ACC112 (cell line): Measurements from ENCODE around the gene KMT2C.
"Not testable (repeated sequence)": the region's sequence is repeated elsewhere in the genome, so short reads cannot be mapped to it uniquely, and the experiment has no call there.

Experiments used
- H2AFZ ChIP-seq: fragments of 200-600 bp; sonication (generic); one replicate; pipeline ENCODE4 v1.6.0; 2017; ENCODE audit warnings: antibody characterized with exemption, low read length; ENCODE audit not compliant: unreplicated experiment
- H3K27ac ChIP-seq: fragments of 200-600 bp; sonication (generic); 2 replicates; pipeline ENCODE4 v1.5.1; 2014; ENCODE audit warnings: low read depth, mild to moderate bottlenecking, antibody characterized with exemption, low read length, moderate library complexity
- H3K27me3 ChIP-seq: fragments of 200-600 bp; sonication (generic); 2 replicates; pipeline ENCODE4 v1.6.1; 2014; ENCODE audit warnings: mild to moderate bottlenecking, antibody characterized with exemption, low read length, moderate library complexity, mixed read lengths; ENCODE audit not compliant: insufficient read depth
- H3K36me3 ChIP-seq: fragments of 200-600 bp; sonication (generic); 2 replicates; pipeline ENCODE4 v1.6.1; 2016; ENCODE audit warnings: mild to moderate bottlenecking, antibody characterized with exemption, low read length, moderate library complexity, mixed read lengths; ENCODE audit not compliant: insufficient read depth
- H3K4me1 ChIP-seq: fragments of 200-600 bp; sonication (generic); one replicate; pipeline ENCODE4 v1.6.1; 2016; ENCODE audit warnings: low read length, mixed read lengths; ENCODE audit not compliant: insufficient read depth, unreplicated experiment, control insufficient read depth
- H3K4me3 ChIP-seq: fragments of 200-600 bp; sonication (generic); 2 replicates; pipeline ENCODE4 v1.5.1; 2014; ENCODE audit warnings: mild to moderate bottlenecking, low read depth, low read length
- H3K79me2 ChIP-seq: fragments of 200-600 bp; sonication (generic); one replicate; pipeline ENCODE4 v1.6.0; 2016; ENCODE audit warnings: low read length; ENCODE audit not compliant: control insufficient read depth, unreplicated experiment, insufficient read depth

The KMT2C gene

GRCh38 chr7:152402384-152403250 lies 33.2 kb downstream of the KMT2C start:
- Histone ChIP-seq H3K79me2 (peaks cover 35% of the 10 kb centered on the region), H3K36me3 (no peaks in the 10 kb centered on the region; the same call in 1 of the 2 replicates), H3K4me1 (no peaks in the 10 kb centered on the region), H2AFZ (no peak overlapping the region), H3K27me3 (no peaks in the 10 kb centered on the region), H3K4me3 (no peak overlapping the region), H3K27ac (no peak overlapping the region)

GRCh38 chr7:152399344-152399743 lies 36.5 kb downstream of the KMT2C start:
- Histone ChIP-seq H3K36me3 (no peaks in the 10 kb centered on the region; the same call in 1 of the 2 replicates), H3K27ac (no peak overlapping the region), H3K79me2 (peaks cover 55% of the 10 kb centered on the region), H2AFZ (no peak overlapping the region), H3K27me3 (no peaks in the 10 kb centered on the region), H3K4me3 (no peak overlapping the region), H3K4me1 (peaks cover 6% of the 10 kb centered on the region)

GRCh38 chr7:152395112-152395511 lies 40.7 kb downstream of the KMT2C start:
- no peaks in the 10 kb centered on the region; the same call in 1 of the 2 replicates for H3K36me3 ChIP-seq
- peaks cover 6% of the 10 kb centered on the region for H3K4me1 ChIP-seq
- H3K4me3 ChIP-seq, result no peak overlapping the region
- no peaks in the 10 kb centered on the region for H3K27me3 ChIP-seq
- H3K27ac ChIP-seq, result no peak overlapping the region
- H3K79me2 ChIP-seq, result peaks cover 74% of the 10 kb centered on the region
- H2AFZ ChIP-seq, result no peak overlapping the region

- not testable (repeated sequence) for H3K4me3 ChIP-seq, H3K27ac ChIP-seq, H3K4me1 ChIP-seq, H2AFZ ChIP-seq, H3K36me3 ChIP-seq, H3K27me3 ChIP-seq
- peaks cover 72% of the 10 kb centered on the region for H3K79me2 ChIP-seq
Measured at GRCh38 chr7:152394214-152394613, 41.6 kb downstream of the KMT2C start.

- no peaks in the 10 kb centered on the region for H3K36me3 ChIP-seq
- peaks cover 6% of the 10 kb centered on the region for H3K4me1 ChIP-seq
- no peak overlapping the region for H3K4me3 ChIP-seq
- peaks cover 63% of the 10 kb centered on the region for H3K79me2 ChIP-seq
- H2AFZ ChIP-seq, result no peak overlapping the region
- H3K27ac ChIP-seq, result no peak overlapping the region
- H3K27me3 ChIP-seq, result no peaks in the 10 kb centered on the region
Measured at GRCh38 chr7:152392254-152392653, 43.5 kb downstream of the KMT2C start.

GRCh38 chr7:152386136-152386764 lies 49.6 kb downstream of the KMT2C start:
- not testable (repeated sequence) for H3K36me3 ChIP-seq, H3K27me3 ChIP-seq, H3K27ac ChIP-seq, H3K4me3 ChIP-seq
- H3K4me1 ChIP-seq, result peaks cover 26% of the 10 kb centered on the region
- H3K79me2 ChIP-seq, result peaks cover 55% of the 10 kb centered on the region
- peak overlapping the region; percentile 30 for H2AFZ ChIP-seq

GRCh38 chr7:152384235-152385200 lies 51.3 kb downstream of the KMT2C start:
- Histone ChIP-seq H3K79me2 (peaks cover 53% of the 10 kb centered on the region), H3K4me1 (peaks cover 29% of the 10 kb centered on the region)
- not testable (repeated sequence) for H3K4me3 ChIP-seq, H3K27ac ChIP-seq, H2AFZ ChIP-seq, H3K27me3 ChIP-seq, H3K36me3 ChIP-seq

GRCh38 chr7:152383341-152384234 lies 52.2 kb downstream of the KMT2C start:
- Histone ChIP-seq H3K36me3 (no peaks in the 10 kb centered on the region), H3K79me2 (peaks cover 50% of the 10 kb centered on the region)

GRCh38 chr7:152382244-152382643 lies 53.6 kb downstream of the KMT2C start:
- Histone ChIP-seq H3K4me3 (no peak overlapping the region), H2AFZ (no peak overlapping the region), H3K4me1 (peaks cover 29% of the 10 kb centered on the region), H3K79me2 (peaks cover 52% of the 10 kb centered on the region), H3K27ac (no peak overlapping the region), H3K36me3 (no peaks in the 10 kb centered on the region), H3K27me3 (no peaks in the 10 kb centered on the region)

More at GRCh38 chr7:152383341-152384234, 52.2 kb downstream of the KMT2C start:
- Histone ChIP-seq H3K4me1 (peaks cover 29% of the 10 kb centered on the region), H3K27me3 (no peaks in the 10 kb centered on the region), H3K27ac (no peak overlapping the region), H2AFZ (no peak overlapping the region), H3K4me3 (no peak overlapping the region)
